SK-N-SH treated with all-trans-retinoic acid at 6 μM for 48 hours (cell line): Measurements from ENCODE around the gene HOXD8.

ENCODE experiments used
- BACH2 ChIP-seq: fragments of 250-450 bp; sonication (Bioruptor Pico); IDR thresholded peaks from 2 replicates; pipeline ENCODE4 v1.9.0; 2021; ENCODE audit warnings: mild to moderate bottlenecking, borderline replicate concordance
- CREB5 ChIP-seq: fragments of 250-450 bp; sonication (Bioruptor Pico); IDR thresholded peaks from 2 replicates; pipeline ENCODE4 v1.5.1; 2020; ENCODE audit warnings: low read depth, mild to moderate bottlenecking, moderate library complexity
- CSDC2 ChIP-seq: fragments of 250-450 bp; sonication (Bioruptor Pico); IDR thresholded peaks from 2 replicates; pipeline ENCODE4 v1.5.0; 2020; ENCODE audit warnings: mild to moderate bottlenecking, moderate library complexity
- ISL1 ChIP-seq: fragments of 250-450 bp; sonication (Bioruptor Pico); IDR thresholded peaks from 2 replicates; pipeline ENCODE4 v2.1.2; 2022; ENCODE audit warnings: mild to moderate bottlenecking, moderate library complexity
- OSR1 ChIP-seq: fragments of 250-450 bp; sonication (Bioruptor Pico); IDR thresholded peaks from 2 replicates; pipeline ENCODE4 v1.8.0; 2022; ENCODE audit warnings: moderate library complexity, mild to moderate bottlenecking, inconsistent platforms
- PATZ1 ChIP-seq: fragments of 250-450 bp; sonication (Bioruptor Pico); IDR thresholded peaks from 2 replicates; pipeline ENCODE4 v1.8.0; 2020; ENCODE audit warnings: mild to moderate bottlenecking, moderate library complexity, borderline replicate concordance
- PPARA ChIP-seq: fragments of 250-450 bp; sonication (Bioruptor Pico); IDR thresholded peaks from 2 replicates; pipeline ENCODE4 v1.5.0; 2020; ENCODE audit warnings: mild to moderate bottlenecking, borderline replicate concordance
- TOX ChIP-seq: fragments of 250-450 bp; sonication (Bioruptor Pico); IDR thresholded peaks from 2 replicates; pipeline ENCODE4 v1.8.0; 2021; ENCODE audit warnings: mild to moderate bottlenecking, moderate library complexity, borderline replicate concordance
- ZFP3 ChIP-seq: fragments of 250-450 bp; sonication (Bioruptor Pico); IDR thresholded peaks from 2 replicates; pipeline ENCODE4 v1.5.0; 2020; ENCODE audit warnings: mild to moderate bottlenecking, moderate library complexity

GRCh38 chr2:176158855-176159662, 29.6 kb downstream of the HOXD8 start:
- TF ChIP-seq OSR1 = no peak
- no peak for TF ChIP-seq BACH2 (CRISPR knock-in tag)
- no peak for TF ChIP-seq TOX (CRISPR knock-in tag)
- no peak for TF ChIP-seq CREB5 (CRISPR knock-in tag)
- TF ChIP-seq PATZ1 (CRISPR knock-in tag) = no peak
- TF ChIP-seq ZFP3 (CRISPR knock-in tag) = no peak
- no peak for TF ChIP-seq PPARA (CRISPR knock-in tag)
- no peak for TF ChIP-seq ISL1 (CRISPR knock-in tag)
- no peak for TF ChIP-seq CSDC2
